HepG2 (cell line): ENCODE data around the gene USP1.

Experiments
- ATF2 ChIP-seq: sonication (generic); formaldehyde crosslinking; IDR thresholded peaks from 2 replicates; pipeline ENCODE4 v1.4.0; 2020; ENCODE audit warnings: missing genetic modification reagents
- CHD2 ChIP-seq: IDR thresholded peaks from 2 replicates; pipeline ENCODE4 v1.6.1; 2011; ENCODE audit warnings: low read depth, low read length, improper control_type of control experiment
- CTCF ChIP-seq: sonication (generic); formaldehyde crosslinking; IDR thresholded peaks from 2 replicates; pipeline ENCODE4 v1.5.0; 2020; ENCODE audit warnings: mild to moderate bottlenecking, missing genetic modification reagents, moderate library complexity
- KDM1A ChIP-seq: IDR thresholded peaks from 2 replicates; pipeline ENCODE4 v1.6.1; 2016; ENCODE audit warnings: missing compliant biosample characterization
- KLF13 ChIP-seq: sonication (generic); formaldehyde crosslinking; IDR thresholded peaks from 2 replicates; pipeline ENCODE4 v1.4.0; 2020; ENCODE audit warnings: mild to moderate bottlenecking, missing genetic modification reagents
- NCOA1 ChIP-seq: sonication (generic); formaldehyde crosslinking; IDR thresholded peaks from 2 replicates; pipeline ENCODE4 v1.9.0; 2021; ENCODE audit warnings: missing genetic modification reagents
- NCOA2 ChIP-seq: sonication (generic); formaldehyde crosslinking; IDR thresholded peaks from 2 replicates; pipeline ENCODE4 v1.8.0; 2022; ENCODE audit warnings: inconsistent platforms
- TAF1 ChIP-seq: sonication (generic); formaldehyde crosslinking; IDR thresholded peaks from 2 replicates; pipeline ENCODE4 v1.4.0; 2020; ENCODE audit warnings: missing genetic modification reagents
- ZNF780A ChIP-seq: sonication (generic); formaldehyde crosslinking; IDR thresholded peaks from 2 replicates; pipeline ENCODE4 v1.8.0; 2022; ENCODE audit warnings: mild to moderate bottlenecking, missing genetic modification reagents, moderate library complexity
- ZNF83 ChIP-seq: sonication (generic); formaldehyde crosslinking; IDR thresholded peaks from 2 replicates; pipeline ENCODE4 v1.4.0; 2020; ENCODE audit warnings: missing genetic modification reagents, mild to moderate bottlenecking, borderline replicate concordance

GRCh38 chr1:62493656-62494055 is 56.8 kb downstream of the USP1 start:
- TF ChIP-seq CHD2: no peak
- no peak for TF ChIP-seq ZNF780A
- no peak for TF ChIP-seq ATF2
- TF ChIP-seq TAF1 (CRISPR knock-in tag): no peak
- no peak for TF ChIP-seq ZNF83 (CRISPR knock-in tag)
- TF ChIP-seq NCOA2 (CRISPR knock-in tag): no peak
- no peak for TF ChIP-seq KDM1A
- no peak for TF ChIP-seq KLF13 (CRISPR knock-in tag)
- TF ChIP-seq CTCF (CRISPR knock-in tag): no peak
- TF ChIP-seq NCOA1: no peak
